DND-41 (cell line): Measurements from ENCODE around the gene FOSB.

Source experiments
- ATAC-seq: fragments of 200-7000 bp; cut with Tn5 transposase; 3 replicates; pipeline ENCODE4 v1.9.1; 2021; ENCODE audit warnings: low read depth; ENCODE audit not compliant: insufficient read depth
- DNase-seq: peaks from one replicate; pipeline ENCODE4 v3.0.0-alpha.2; 2020
- H2AFZ ChIP-seq: 2 replicates; pipeline ENCODE4 v1.6.0; 2012; ENCODE audit warnings: low read depth, low read length
- H3K27ac ChIP-seq: 2 replicates; pipeline ENCODE4 v1.5.1; 2012; ENCODE audit warnings: low read length, inconsistent platforms
- H3K27me3 ChIP-seq: fragments of 200-600 bp; sonication (generic); 2 replicates; pipeline ENCODE4 v1.6.0; 2012; ENCODE audit warnings: low read length, mild to moderate bottlenecking, inconsistent platforms; ENCODE audit not compliant: insufficient read depth, poor library complexity
- H3K36me3 ChIP-seq: 2 replicates; pipeline ENCODE4 v1.5.1; 2012; ENCODE audit warnings: low read length, inconsistent platforms; ENCODE audit not compliant: insufficient read depth
- H3K4me1 ChIP-seq: 2 replicates; pipeline ENCODE4 v1.5.1; 2012; ENCODE audit warnings: mild to moderate bottlenecking, low read length; ENCODE audit not compliant: insufficient read depth
- H3K4me2 ChIP-seq: 2 replicates; pipeline ENCODE4 v1.6.0; 2012; ENCODE audit warnings: mild to moderate bottlenecking, moderate library complexity, low read length, inconsistent platforms; ENCODE audit not compliant: insufficient read depth
- H3K4me3 ChIP-seq, 2 experiments: fragments of 200-600 bp in 1 of 2; shearing (Covaris generic) in 1 of 2; 2 replicates each; pipeline ENCODE4 v1.5.1; 2012 to 2016; ENCODE audit warnings: inconsistent platforms in 2 of 2, low read length in 2 of 2, mild to moderate bottlenecking in 2 of 2, low read depth in 1 of 2, moderate library complexity in 1 of 2
- H3K79me2 ChIP-seq: 2 replicates; pipeline ENCODE4 v1.6.0; 2012; ENCODE audit warnings: low read length, inconsistent platforms; ENCODE audit not compliant: insufficient read depth
- H3K9ac ChIP-seq: 2 replicates; pipeline ENCODE4 v1.6.0; 2012; ENCODE audit warnings: low read depth, mild to moderate bottlenecking, inconsistent platforms, low read length, moderate library complexity
- H3K9me3 ChIP-seq: 2 replicates; pipeline ENCODE4 v1.5.1; 2012; ENCODE audit warnings: low read length, moderate library complexity, mild to moderate bottlenecking, inconsistent platforms; ENCODE audit not compliant: insufficient read depth, severe bottlenecking
- H4K20me1 ChIP-seq: 2 replicates; pipeline ENCODE4 v1.6.0; 2012; ENCODE audit warnings: low read length; ENCODE audit not compliant: insufficient read depth
- CTCF ChIP-seq: IDR thresholded peaks from 2 replicates; pipeline ENCODE4 v1.5.1; 2012; ENCODE audit warnings: borderline replicate concordance, low read length, moderate library complexity, mild to moderate bottlenecking; ENCODE audit not compliant: poor library complexity, severe bottlenecking; ENCODE audit errors: extremely low read depth
- EZH2 ChIP-seq: IDR thresholded peaks from 3 replicates; pipeline ENCODE4 v1.6.1; 2012; ENCODE audit warnings: borderline replicate concordance, low read depth, mild to moderate bottlenecking, moderate library complexity, low read length, inconsistent platforms; ENCODE audit not compliant: severe bottlenecking

FOSB gene

GRCh38 chr19:45489216-45489855 lies 21.5 kb downstream of the FOSB start:
- Histone ChIP-seq H3K27ac (no peak overlapping the region), H3K9me3 (no peaks in the 10 kb centered on the region), H4K20me1 (no peaks in the 10 kb centered on the region), H3K4me3 (no peak overlapping the region), H2AFZ (no peak overlapping the region), H3K4me2 (no peak overlapping the region), H3K27me3 (no peaks in the 10 kb centered on the region), H3K4me1 (peaks cover 14% of the 10 kb centered on the region), H3K79me2 (no peaks in the 10 kb centered on the region), H3K36me3 (no peaks in the 10 kb centered on the region), H3K9ac (no peak overlapping the region)
- TF ChIP-seq CTCF, result no peak
- TF ChIP-seq EZH2, result no peak
- ATAC-seq, result no peak
- DNase-seq, result no peak

- Histone ChIP-seq H2AFZ (no peak overlapping the region), H3K79me2 (no peaks in the 10 kb centered on the region), H4K20me1 (peaks cover 4% of the 10 kb centered on the region), H3K4me3 (no peak overlapping the region), H3K4me2 (no peak overlapping the region), H3K9ac (no peak overlapping the region), H3K9me3 (no peaks in the 10 kb centered on the region), H3K4me1 (peaks cover 10% of the 10 kb centered on the region), H3K27me3 (no peaks in the 10 kb centered on the region), H3K27ac (no peak overlapping the region), H3K36me3 (no peaks in the 10 kb centered on the region)
- DNase-seq, result no peak
- no peak for ATAC-seq
- no peak for TF ChIP-seq EZH2
- TF ChIP-seq CTCF, result no peak
These were observed 24.4 kb downstream of the FOSB start for GRCh38 chr19:45492137-45492626.

DNA sequence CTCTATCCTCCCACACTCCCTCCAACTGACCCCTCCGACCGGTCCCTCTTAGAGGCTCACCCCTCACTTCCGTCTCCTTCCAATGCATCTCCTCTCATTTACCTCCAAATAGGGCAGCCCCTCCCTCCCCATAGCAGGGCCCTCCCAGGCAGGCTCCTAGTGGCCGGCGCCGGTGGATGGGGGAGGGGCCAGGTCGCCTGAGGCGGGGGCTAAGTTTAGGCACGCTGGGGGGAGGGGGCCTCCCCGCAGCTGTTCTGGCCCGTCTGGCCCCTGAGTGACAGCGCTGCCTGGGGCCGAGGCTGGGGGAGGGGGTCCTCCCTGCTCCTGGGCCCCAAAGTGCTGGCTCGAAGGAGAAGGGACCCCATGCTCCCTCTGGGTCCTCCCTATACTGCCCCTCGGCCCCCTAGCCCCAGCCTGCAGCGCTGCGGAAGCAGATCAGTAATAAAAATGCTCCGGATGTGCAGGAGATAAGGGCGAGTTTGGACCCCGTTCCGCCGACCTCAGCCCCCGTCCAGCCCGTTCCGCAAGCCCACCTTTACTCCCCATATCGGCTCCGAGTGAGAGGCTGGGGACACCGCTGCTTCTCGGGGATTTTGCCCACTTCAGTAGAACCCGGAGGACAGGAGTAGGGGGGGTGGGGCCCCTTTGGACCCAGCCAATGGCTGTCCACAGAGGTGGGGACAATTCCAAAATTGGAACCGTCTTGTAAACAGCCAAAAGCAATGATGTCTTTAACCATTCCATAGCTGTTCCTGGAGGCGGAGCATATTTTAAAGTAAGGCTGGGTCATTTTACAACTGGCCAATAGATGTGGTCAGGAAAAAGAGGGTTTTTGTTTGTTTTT lies 25.1 kb downstream of the FOSB start:
- Histone ChIP-seq H4K20me1 (peaks cover 4% of the 10 kb centered on the region), H3K9ac (no peak overlapping the region), H3K4me1 (peaks cover 16% of the 10 kb centered on the region), H3K9me3 (no peaks in the 10 kb centered on the region), H3K27me3 (no peaks in the 10 kb centered on the region), H3K27ac (no peak overlapping the region), H3K79me2 (no peaks in the 10 kb centered on the region), H3K4me3 (no peak overlapping the region), H2AFZ (no peak overlapping the region), H3K4me2 (no peak overlapping the region), H3K36me3 (no peaks in the 10 kb centered on the region)
- TF ChIP-seq CTCF (no peak), EZH2 (no peak)
- DNase-seq (no peak), ATAC-seq (no peak)
